HG03460 (cell line): ENCODE results near the gene FBLN1.
"Not testable (repeated sequence)": the region's sequence is repeated elsewhere in the genome, so short reads cannot be mapped to it uniquely, and the experiment has no call there.

Experiments
- ATAC-seq: cut with Tn5 transposase; IDR thresholded peaks from one replicate; pipeline ENCODE4 v1.9.1; 2021; ENCODE audit not compliant: unreplicated experiment

Gene FBLN1

GRCh38 chr22:45525480-45525879 is 22.8 kb downstream of the FBLN1 start:
- ATAC-seq, result no peak

DNA sequence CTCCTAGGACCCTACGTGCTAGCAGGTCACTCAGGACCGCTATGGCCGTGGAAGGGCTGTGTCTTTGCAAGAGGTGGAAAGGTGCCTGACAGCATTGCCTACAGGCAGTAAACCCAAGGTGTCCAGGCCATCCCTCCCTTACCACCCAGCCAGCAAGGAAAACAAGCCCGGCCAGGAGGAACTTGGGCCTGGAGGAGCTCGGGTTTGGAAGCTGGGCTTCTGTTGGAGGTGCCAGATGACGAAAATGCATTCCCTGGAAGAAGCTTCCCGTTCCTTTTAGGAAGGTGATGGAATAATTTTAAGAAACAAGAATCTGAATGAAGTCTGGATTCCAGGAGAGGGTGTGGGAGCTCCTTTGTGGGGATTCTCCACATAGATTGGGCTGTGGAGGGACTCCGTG is 23.6 kb downstream of the FBLN1 start:
- ATAC-seq, result no peak

DNA sequence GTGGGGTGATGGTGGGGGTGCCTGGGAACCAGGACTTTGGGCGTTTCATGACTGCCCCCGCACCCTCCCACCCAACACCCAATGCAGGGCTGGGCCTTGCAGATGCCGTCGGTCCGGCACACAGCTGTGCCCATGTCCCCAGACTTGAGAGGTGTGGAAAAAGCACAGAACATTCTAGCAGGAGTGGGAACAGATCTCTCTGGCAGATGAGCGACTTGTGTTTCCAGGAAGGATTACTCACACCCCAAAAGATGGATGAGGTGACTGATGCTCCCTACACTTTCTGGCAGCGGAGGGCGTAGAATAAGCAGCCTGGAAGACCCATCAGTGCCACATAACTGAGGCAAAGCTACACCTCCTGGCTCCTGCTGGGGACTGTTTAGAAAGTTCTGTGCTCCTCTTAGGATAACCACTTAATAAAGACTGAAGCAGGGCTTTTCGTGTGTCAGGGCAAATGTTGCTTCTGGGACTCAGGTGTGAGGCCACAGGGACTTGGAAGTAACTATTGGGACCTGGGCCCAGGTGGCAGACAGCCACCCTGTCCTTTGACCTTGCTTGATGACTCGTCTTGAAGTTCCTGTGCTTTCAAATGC is 24.2 kb downstream of the FBLN1 start:
- ATAC-seq, result no peak

DNA sequence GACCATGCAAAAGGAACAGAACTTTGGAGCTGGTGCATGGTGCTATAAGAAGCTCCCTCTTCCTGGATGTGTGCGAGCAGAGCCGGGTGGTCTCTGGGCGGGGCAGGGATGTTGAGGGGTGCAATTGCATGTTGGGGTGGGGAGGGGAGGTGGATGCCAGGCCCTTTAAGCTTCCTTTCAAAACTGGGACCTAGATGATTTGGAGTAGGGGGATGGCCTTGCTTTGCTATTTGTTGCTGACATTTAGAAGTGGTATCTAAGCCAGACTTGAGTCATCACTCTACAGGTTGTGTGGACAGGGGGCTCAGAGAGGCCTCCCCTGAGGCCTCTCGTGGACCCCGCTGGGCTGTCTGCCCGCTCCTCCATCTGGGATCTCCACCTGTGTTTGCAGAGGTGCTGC is 24.8 kb downstream of the FBLN1 start:
- no peak for ATAC-seq

DNA sequence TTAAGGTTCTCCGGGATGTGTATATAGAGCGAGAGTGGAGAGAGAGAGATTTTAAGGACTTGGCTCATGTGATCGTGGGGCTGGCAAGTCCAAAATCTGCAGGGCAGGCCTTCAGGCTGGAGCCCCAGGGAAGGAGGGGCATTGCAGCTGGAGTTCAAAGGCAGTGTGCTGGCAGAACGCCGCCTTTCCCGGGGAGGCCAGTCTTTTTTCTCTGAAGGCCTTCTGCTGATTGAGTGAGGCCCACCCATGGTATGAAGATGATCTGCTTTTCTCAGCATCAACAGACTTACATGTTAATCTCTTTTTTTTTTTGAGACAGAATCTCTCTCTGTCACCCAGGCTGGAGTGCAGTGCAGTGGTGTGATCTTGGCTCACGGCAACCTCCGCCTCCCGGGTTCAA is 25.4 kb downstream of the FBLN1 start:
- no peak for ATAC-seq

GRCh38 chr22:45529105-45529504 is 26.4 kb downstream of the FBLN1 start:
- no peak for ATAC-seq

GRCh38 chr22:45529971-45530575 is 27.4 kb downstream of the FBLN1 start:
- no peak for ATAC-seq

DNA sequence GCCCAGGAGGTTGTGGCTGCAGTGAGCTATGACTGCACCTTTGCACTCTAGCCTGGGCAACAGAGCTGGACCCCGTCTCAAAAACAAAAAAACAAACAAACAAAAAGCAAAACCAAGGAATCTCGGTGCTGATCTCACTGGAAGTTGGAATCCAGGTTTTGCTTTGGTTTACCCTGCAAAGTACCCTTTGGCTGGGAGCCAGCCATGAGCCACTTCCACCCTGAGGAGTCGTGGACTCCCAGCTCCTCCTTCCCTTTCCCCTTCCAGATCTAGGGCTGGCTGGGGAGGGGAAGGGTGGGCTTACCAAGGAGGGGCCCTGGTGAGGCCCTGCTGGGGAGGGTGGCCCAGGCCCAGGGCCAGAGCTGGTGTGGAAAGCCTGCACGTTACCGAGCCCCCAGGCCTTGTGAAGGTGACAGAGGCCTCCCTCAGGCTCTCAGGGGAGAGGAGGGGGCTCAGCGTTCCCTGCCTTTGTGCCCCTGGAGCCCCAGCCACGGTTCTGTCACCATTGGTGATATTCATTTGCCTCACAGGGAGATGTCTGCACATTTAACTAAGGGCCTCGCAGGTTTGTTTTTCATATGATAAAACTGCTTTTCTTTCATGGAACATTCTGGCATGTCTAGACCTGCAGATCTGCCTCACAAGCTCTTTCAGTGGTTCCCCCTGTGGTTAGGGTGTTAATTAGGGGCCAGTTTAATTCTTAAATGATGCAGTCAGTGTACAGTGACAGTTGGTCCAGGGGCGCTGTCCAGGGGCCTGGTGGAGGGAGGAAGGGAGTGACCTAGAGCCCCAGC is 29.0 kb downstream of the FBLN1 start:
- ATAC-seq, result no peak

GRCh38 chr22:45532235-45532631 is 29.6 kb downstream of the FBLN1 start:
- ATAC-seq, result no peak

DNA sequence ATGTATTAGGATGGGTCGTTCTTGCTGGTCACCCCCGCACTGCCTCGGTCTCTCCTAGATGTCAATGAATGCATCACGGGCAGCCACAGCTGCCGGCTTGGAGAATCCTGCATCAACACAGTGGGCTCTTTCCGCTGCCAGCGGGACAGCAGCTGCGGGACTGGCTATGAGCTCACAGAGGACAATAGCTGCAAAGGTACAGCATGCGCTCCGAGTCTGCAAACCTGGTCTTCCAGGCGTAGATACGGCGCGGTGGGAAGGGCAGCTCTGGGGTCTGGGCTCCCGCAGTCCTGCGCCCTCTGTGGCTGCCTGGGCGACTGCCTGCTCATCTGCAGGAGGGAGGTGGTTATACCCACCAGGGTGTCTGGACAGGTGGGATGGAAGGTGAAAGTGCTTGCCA is 31.0 kb downstream of the FBLN1 start:
- ATAC-seq, result no peak

- no peak for ATAC-seq
These were observed 31.9 kb downstream of the FBLN1 start for GRCh38 chr22:45534339-45535192.

GRCh38 chr22:45535290-45535689 is 32.6 kb downstream of the FBLN1 start:
- no peak for ATAC-seq

DNA sequence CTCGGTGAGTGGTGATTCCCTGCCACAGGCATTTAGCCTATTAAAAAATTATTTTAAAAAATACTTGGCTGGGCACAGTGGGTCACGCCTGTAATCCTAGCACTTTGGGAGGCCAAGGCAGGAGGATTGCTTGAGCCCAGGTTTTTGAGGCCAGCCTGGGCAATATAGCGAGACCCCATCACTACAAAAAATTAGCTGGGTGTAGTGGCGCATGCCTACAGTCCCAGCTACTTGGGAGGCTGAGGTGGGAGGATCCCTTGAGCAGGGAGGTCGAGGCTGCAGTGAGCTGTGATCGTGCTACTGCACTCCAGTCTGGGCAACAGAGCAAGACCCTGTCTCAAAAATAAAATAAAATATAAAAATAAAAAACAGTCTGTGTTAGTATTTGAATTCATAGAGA is 33.2 kb downstream of the FBLN1 start:
- not testable (repeated sequence) for ATAC-seq

DNA sequence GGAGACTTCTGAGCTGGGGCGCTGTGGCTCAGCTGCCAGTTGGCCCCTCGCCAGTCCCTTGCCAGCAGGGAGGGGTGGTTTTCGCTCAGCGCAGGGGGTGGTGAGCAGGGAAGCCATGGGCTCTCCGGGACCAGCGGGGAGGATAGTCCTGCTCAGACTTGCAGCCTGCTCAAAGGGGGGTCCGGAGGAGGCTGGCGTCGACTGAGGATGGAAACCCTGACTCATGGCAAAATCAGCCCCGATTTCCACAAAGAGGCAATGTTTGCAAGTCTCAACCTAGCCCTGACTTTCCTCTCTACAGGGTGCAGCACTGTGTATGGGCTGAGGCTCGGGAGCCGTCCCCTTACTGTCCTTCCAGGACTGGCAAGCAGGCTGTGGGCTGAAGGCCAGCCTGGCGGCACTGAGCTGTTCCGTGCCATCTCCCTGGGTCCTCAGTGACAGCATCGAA is 35.1 kb downstream of the FBLN1 start:
- no peak for ATAC-seq

- ATAC-seq, result no peak
These were observed 35.6 kb downstream of the FBLN1 start for GRCh38 chr22:45538281-45538680.

GRCh38 chr22:45540122-45540521 is 37.4 kb downstream of the FBLN1 start:
- no peak for ATAC-seq

GRCh38 chr22:45541382-45541979 is 38.8 kb downstream of the FBLN1 start:
- ATAC-seq, result no peak

DNA sequence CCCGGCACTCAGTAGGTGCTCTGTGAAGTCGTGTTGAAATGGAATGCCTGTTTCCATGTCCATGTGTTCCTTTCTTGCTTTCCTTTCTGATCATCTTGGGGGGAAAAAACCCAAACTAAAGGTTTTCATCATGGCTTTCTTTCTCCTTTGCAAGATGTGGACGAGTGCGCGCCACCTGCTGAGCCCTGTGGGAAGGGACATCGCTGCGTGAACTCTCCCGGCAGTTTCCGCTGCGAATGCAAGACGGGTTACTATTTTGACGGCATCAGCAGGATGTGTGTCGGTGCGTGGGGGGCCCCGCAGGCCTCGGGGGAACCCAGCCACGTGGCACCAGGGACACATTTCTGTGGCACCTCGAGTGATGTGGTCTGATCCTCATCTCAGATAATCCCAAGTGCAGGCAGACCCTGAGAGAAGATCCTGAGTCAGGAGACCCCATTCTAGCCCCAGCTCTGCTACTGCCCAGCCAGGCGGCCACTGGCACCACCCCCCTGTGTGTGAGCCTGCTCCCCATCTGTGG is 39.4 kb downstream of the FBLN1 start:
- no peak for ATAC-seq

- not testable (repeated sequence) for ATAC-seq
These were observed 40.1 kb downstream of the FBLN1 start for GRCh38 chr22:45542736-45543135.

GRCh38 chr22:45543243-45543642 is 40.6 kb downstream of the FBLN1 start:
- ATAC-seq, result no peak
